A549 (cell line): ENCODE data around the gene PBX3. TPM values are rescaled to one million over a fixed set of nuclear protein-coding genes. Genes with fewer than 3 reads are reported as not detected.

Source experiments
- polyA plus RNA-seq, 4 experiments: library from polyadenylated mRNA; depleted of rRNA in 3 of 4; stranded (reverse); fragments of >200 nt; fragmentation: RNase III in 1 of 4; extraction: RNeasy Plus Mini Kit Qiagen cat#74134 plus additional on column Dnase treatment in 1 of 4; gene quantifications; 2 replicates in 3 of 4; 3 replicates in 1 of 4; pipeline ENCODE4 v1.2.3, GENCODE V29; 2011 to 2017
- TF ChIP-seq, protein P1 (sequence below): fragments of 150-350 bp; IDR thresholded peaks from 2 replicates; pipeline ENCODE4 v1.6.1; 2014; ENCODE audit warnings: low read depth, mild to moderate bottlenecking, low read length
- TF ChIP-seq, protein P2 (sequence below): fragments of 250-450 bp; sonication (Bioruptor Pico); IDR thresholded peaks from 2 replicates; pipeline ENCODE4 v1.5.0; 2021; ENCODE audit warnings: mild to moderate bottlenecking, moderate library complexity, borderline replicate concordance

PBX3 gene
- polyA plus RNA-seq, 2 of the 4 experiments (the other 2 are of a cell fraction), result 10.7 to 23.5 TPM

DNA sequence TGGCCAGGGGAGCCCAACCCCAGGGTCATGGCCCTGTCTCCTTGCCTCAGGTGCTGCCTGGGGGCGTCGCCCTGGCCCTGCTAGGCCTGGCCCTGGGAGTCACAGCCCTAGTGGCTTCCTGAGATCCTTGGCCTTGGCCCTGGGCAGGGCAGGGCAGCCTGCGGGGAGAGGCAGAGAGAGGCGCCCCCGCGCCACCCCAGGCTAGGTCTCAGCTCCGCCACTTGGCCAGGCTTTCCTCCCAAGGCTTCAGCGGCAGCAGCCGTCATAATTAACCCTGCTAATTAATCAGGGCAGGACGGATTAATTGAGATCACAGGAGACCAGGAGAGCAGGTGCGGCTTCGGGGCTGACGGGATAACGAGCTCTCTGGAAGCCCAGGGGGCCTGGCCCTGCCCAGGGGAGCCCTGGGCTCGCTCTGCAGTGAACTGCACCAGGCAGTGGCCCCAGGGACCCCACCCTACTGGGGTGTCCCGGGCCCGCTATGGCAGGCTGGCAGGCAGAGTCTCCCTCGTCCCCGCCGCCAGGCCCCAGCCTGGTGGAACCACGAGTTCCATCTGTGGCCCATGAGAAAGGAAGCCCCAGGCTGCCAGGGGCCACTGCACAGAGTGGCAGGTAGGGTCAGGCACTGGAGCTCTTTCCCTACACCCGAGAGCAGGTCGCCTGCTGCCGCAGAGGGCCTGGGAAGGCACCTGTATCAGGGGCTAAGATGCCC is 269.6 kb downstream of the PBX3 start (continued):
- TF ChIP-seq, protein P1, sequence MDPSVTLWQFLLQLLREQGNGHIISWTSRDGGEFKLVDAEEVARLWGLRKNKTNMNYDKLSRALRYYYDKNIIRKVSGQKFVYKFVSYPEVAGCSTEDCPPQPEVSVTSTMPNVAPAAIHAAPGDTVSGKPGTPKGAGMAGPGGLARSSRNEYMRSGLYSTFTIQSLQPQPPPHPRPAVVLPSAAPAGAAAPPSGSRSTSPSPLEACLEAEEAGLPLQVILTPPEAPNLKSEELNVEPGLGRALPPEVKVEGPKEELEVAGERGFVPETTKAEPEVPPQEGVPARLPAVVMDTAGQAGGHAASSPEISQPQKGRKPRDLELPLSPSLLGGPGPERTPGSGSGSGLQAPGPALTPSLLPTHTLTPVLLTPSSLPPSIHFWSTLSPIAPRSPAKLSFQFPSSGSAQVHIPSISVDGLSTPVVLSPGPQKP, result no peak
- TF ChIP-seq, protein P2, sequence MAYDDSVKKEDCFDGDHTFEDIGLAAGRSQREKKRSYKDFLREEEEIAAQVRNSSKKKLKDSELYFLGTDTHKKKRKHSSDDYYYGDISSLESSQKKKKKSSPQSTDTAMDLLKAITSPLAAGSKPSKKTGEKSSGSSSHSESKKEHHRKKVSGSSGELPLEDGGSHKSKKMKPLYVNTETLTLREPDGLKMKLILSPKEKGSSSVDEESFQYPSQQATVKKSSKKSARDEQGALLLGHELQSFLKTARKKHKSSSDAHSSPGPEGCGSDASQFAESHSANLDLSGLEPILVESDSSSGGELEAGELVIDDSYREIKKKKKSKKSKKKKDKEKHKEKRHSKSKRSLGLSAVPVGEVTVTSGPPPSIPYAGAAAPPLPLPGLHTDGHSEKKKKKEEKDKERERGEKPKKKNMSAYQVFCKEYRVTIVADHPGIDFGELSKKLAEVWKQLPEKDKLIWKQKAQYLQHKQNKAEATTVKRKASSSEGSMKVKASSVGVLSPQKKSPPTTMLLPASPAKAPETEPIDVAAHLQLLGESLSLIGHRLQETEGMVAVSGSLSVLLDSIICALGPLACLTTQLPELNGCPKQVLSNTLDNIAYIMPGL (CRISPR knock-in tag), result no peak

Other genes starting within 250 kb of the PBX3 start
- 119 and 130 TPM in 2 replicates for gene MAPKAP1, start 40.2 kb upstream of the PBX3 start, polyA plus RNA-seq (2011; rRNA removed)
- gene MAPKAP1, start 40.2 kb upstream of the PBX3 start, polyA plus RNA-seq (2017; fragmentation: RNase III; extraction: RNeasy Plus Mini Kit Qiagen cat#74134 plus additional on column Dnase treatment), result 49.9 to 51.8 TPM (median 51.2 TPM) in 3 replicates